GM12878 (cell line): Measurements from ENCODE around the gene MUC20. TPM values are rescaled to one million over a fixed set of nuclear protein-coding genes. Genes with fewer than 3 reads are reported as not detected.

Experiments used
- ATAC-seq: fragments of 200-7000 bp; cut with Tn5 transposase; 3 replicates; pipeline ENCODE4 v1.9.1; 2020; ENCODE audit warnings: mild to moderate bottlenecking, moderate library complexity
- BruUV-seq: library from RNA; stranded (reverse); fragments of 400-500 nt; replicated peaks from 2 replicates; lab custom pipeline; 2021; lab: Mats Ljungman, UMichigan
- CTCF ChIA-PET: fragments of 300-600 bp; sonication (Branson Sonifier 250); formaldehyde crosslinking; extraction: SDS; loops from one replicate; lab custom pipeline; 2021; ENCODE audit warnings: inconsistent platforms; lab: Yijun Ruan, JAX
- POLR2A ChIA-PET: fragments of 350-600 bp; formaldehyde crosslinking; extraction: SDS; loops from one replicate; lab custom pipeline; 2021; ENCODE audit warnings: inconsistent platforms; lab: Charles Lee
- RAD21 ChIA-PET: fragments of 300-600 bp; sonication (Branson Sonifier 250); formaldehyde crosslinking; loops from one replicate; lab custom pipeline; 2023; ENCODE audit warnings: antibody characterized with exemption; ENCODE audit not compliant: unreplicated experiment; lab: Charles Lee
- SMC1A ChIA-PET: fragments of 300-600 bp; sonication (Branson Sonifier 250); formaldehyde crosslinking; loops from one replicate; lab custom pipeline; 2023; ENCODE audit not compliant: unreplicated experiment, uncharacterized antibody; lab: Charles Lee
- DNase-seq: peaks from one replicate; pipeline ENCODE4 v3.0.0-alpha.2; 2011; ENCODE audit warnings: low read depth, low spot score
- FAIRE-seq: peaks from 3 replicates; lab custom pipeline; 2011; peaks lifted over from hg19 to GRCh38; lab: Jason Lieb, UNC
- H2AFZ ChIP-seq: 2 replicates; pipeline ENCODE4 v1.6.0; 2011; ENCODE audit warnings: low read depth, low read length, control low read depth; ENCODE audit not compliant: control insufficient read depth
- H3K27ac ChIP-seq: 2 replicates; pipeline ENCODE4 v1.5.1; 2011; ENCODE audit warnings: control low read depth; ENCODE audit not compliant: control insufficient read depth, insufficient read depth
- H3K27me3 ChIP-seq, 2 experiments: replicated peaks in 1 of 2; 2 replicates each; pipeline versions ENCODE4 v1.6.0 to v1.6.1; 2011; ENCODE audit warnings: low read length in 1 of 2; ENCODE audit not compliant: control insufficient read depth in 2 of 2, insufficient read depth in 2 of 2
- H3K36me3 ChIP-seq, 2 experiments: 2 replicates each; pipeline ENCODE4 v1.5.1; 2011; ENCODE audit warnings: low read length in 1 of 2; ENCODE audit not compliant: control insufficient read depth in 2 of 2, insufficient read depth in 2 of 2
- H3K4me1 ChIP-seq: 2 replicates; pipeline ENCODE4 v1.6.1; 2011; ENCODE audit warnings: mild to moderate bottlenecking, low read length, moderate library complexity, mixed read lengths; ENCODE audit not compliant: control insufficient read depth, insufficient read depth
- H3K4me2 ChIP-seq: 2 replicates; pipeline ENCODE4 v1.6.0; 2011; ENCODE audit warnings: control low read depth; ENCODE audit not compliant: control insufficient read depth, insufficient read depth
- H3K4me3 ChIP-seq: fragments of 200-600 bp; sonication (generic); 2 replicates; pipeline ENCODE4 v1.5.1; 2016
- H3K79me2 ChIP-seq: 2 replicates; pipeline ENCODE4 v1.6.0; 2011; ENCODE audit warnings: low read length; ENCODE audit not compliant: control insufficient read depth, insufficient read depth
- H3K9ac ChIP-seq: 2 replicates; pipeline ENCODE4 v1.8.0; 2011; ENCODE audit warnings: low read length, control low read depth, mixed read lengths; ENCODE audit not compliant: control insufficient read depth, insufficient read depth
- H3K9me3 ChIP-seq: replicated peaks from 3 replicates; pipeline ENCODE4 v1.5.1; 2011; ENCODE audit warnings: mild to moderate bottlenecking, low read length; ENCODE audit not compliant: control insufficient read depth, insufficient read depth
- H4K20me1 ChIP-seq: 2 replicates; pipeline ENCODE4 v1.6.0; 2011; ENCODE audit not compliant: control insufficient read depth, insufficient read depth
- ATF2 ChIP-seq: IDR thresholded peaks from 2 replicates; pipeline ENCODE4 v1.6.1; 2012; ENCODE audit warnings: low read length, inconsistent platforms
- CBX5 ChIP-seq: sonication (generic); IDR thresholded peaks from 2 replicates; pipeline ENCODE4 v1.6.1; 2016; ENCODE audit warnings: low read depth, moderate library complexity, mild to moderate bottlenecking, inconsistent platforms
- FOXK2 ChIP-seq: fragments of 450-650 bp; IDR thresholded peaks from 2 replicates; pipeline ENCODE4 v1.6.1; 2017; ENCODE audit warnings: mild to moderate bottlenecking, moderate library complexity
- KDM1A ChIP-seq: fragments of 200-600 bp; sonication (generic); IDR thresholded peaks from 2 replicates; pipeline ENCODE4 v1.6.1; 2016; ENCODE audit warnings: borderline replicate concordance
- RAD21 ChIP-seq: IDR thresholded peaks from 2 replicates; pipeline ENCODE4 v1.6.1; 2011; ENCODE audit warnings: mild to moderate bottlenecking, low read depth, low read length, moderate library complexity; ENCODE audit not compliant: insufficient read depth
- RB1 ChIP-seq: fragments of 450-650 bp; formaldehyde crosslinking; IDR thresholded peaks from 2 replicates; pipeline ENCODE4 v1.6.1; 2017; ENCODE audit warnings: mild to moderate bottlenecking, borderline replicate concordance
- RBBP5 ChIP-seq: fragments of 200-600 bp; sonication (generic); conservative IDR thresholded peaks from 2 replicates; pipeline ENCODE4 v1.6.1; 2016
- RFX5 ChIP-seq: IDR thresholded peaks from 2 replicates; pipeline ENCODE4 v1.6.1; 2011; ENCODE audit warnings: low read depth, low read length, improper control_type of control experiment
- ZNF207 ChIP-seq: fragments of 450-650 bp; IDR thresholded peaks from 2 replicates; pipeline ENCODE4 v1.6.1; 2014; ENCODE audit warnings: antibody characterized with exemption, mild to moderate bottlenecking, borderline replicate concordance
- ZNF24 ChIP-seq: fragments of 450-650 bp; IDR thresholded peaks from 2 replicates; pipeline ENCODE4 v1.6.1; 2017; ENCODE audit warnings: antibody characterized with exemption, mild to moderate bottlenecking
- ZZZ3 ChIP-seq: IDR thresholded peaks from 2 replicates; pipeline ENCODE4 v1.6.1; 2011; ENCODE audit warnings: low read depth; ENCODE audit not compliant: control insufficient read depth, insufficient read length
- WGBS: methylation state at CpG from one replicate; pipeline ENCODE4 v1.1.6; 2016; ENCODE audit warnings: low lambda C conversion rate; ENCODE audit not compliant: insufficient replicate concordance, insufficient coverage; ENCODE audit errors: missing lambda C conversion rate; 5-methylcytosine and 5-hydroxymethylcytosine counted together
- in situ Hi-C: fragments of 300-500 bp; cut with MboI; formaldehyde crosslinking; loops from 9 replicates; pipeline ENCODE4 v1.14.3; 2018; ENCODE audit warnings: mixed read lengths
- intact Hi-C: fragments of 100-400 bp; cut with micrococcal nuclease; formaldehyde crosslinking; loops from one replicate; pipeline ENCODE4 v1.14.2; 2022; ENCODE audit not compliant: unreplicated experiment
- polyA plus RNA-seq, 11 experiments: library from polyadenylated mRNA; depleted of rRNA in 4 of 11; unstranded in 6 of 11; stranded (reverse) in 5 of 11; fragments of >200 nt; fragmentation: Nextera tagmentation in 4 of 11; fragmentation: Illumina TruSeq in 1 of 11; extraction: Ambion mirVana in 4 of 11; extraction: Trizol in 1 of 11; gene quantifications; 1 replicate in 1 of 11; 2 replicates in 10 of 11; pipeline versions ENCODE4 v1.2.1 to v1.2.3, GENCODE V29; 2011 to 2016; ENCODE audit warnings: inconsistent platforms in 2 of 11, missing spikeins in 2 of 11, low read depth in 1 of 11
- total RNA-seq, 4 experiments: library from RNA; depleted of rRNA in 3 of 4; stranded (reverse); fragments of >200 nt in 3 of 4; fragmentation: Illumina TruSeq in 1 of 4; extraction: Trizol in 1 of 4; gene quantifications; 2 replicates each; pipeline versions ENCODE4 v1.2.1 to v1.2.3, GENCODE V29; 2013 to 2021
- TF ChIP-seq, protein P1 (sequence below): fragments of 450-650 bp; IDR thresholded peaks from 2 replicates; pipeline ENCODE4 v1.6.1; 2017; ENCODE audit warnings: mild to moderate bottlenecking, moderate library complexity

MUC20 gene
- total and polyA plus RNA-seq, 10 of the 15 experiments (the other 5 are each of a cell fraction or from before 2014, with no cell fraction given), result 0.04 to 0.46 (median 0.17) TPM; not detected in 3

GRCh38 chr3:195699388-195699771 lies 21.4 kb upstream of the MUC20 start:
- intact Hi-C loops (no loop called here), in situ Hi-C loops (no loop called here)
- RAD21 ChIA-PET, result no interaction called here
- Histone ChIP-seq H3K9me3 (no peaks in the 10 kb centered on the region; the same call in 2 of the 3 replicates), H3K27ac (no peak overlapping the region), H3K36me3 (no peaks in the 10 kb centered on the region; a peak in 2 of 4 replicates), H3K27me3 (no peaks in the 10 kb centered on the region), H3K4me2 (no peak overlapping the region), H3K4me1 (no peaks in the 10 kb centered on the region), H4K20me1 (no peaks in the 10 kb centered on the region), H3K4me3 (no peak overlapping the region), H3K9ac (no peak overlapping the region), H3K79me2 (no peaks in the 10 kb centered on the region), H2AFZ (no peak overlapping the region)
- FAIRE-seq (no peak), DNase-seq (no peak), ATAC-seq (no peak)
- POLR2A ChIA-PET, result no interaction called here
- CTCF ChIA-PET, result interaction anchor here (0.7 kb wide), 1 partner anchor 1509 kb away, joined by 3 read pairs; no protein-coding TSS in a partner anchor
- SMC1A ChIA-PET, result no interaction called here
- 88% methylated on average over 2 of the region's 2 CpGs for WGBS
- TF ChIP-seq ZNF207 (no peak), CBX5 (no peak), RFX5 (no peak), RBBP5 (no peak), FOXK2 (no peak)
- no TSS peak for BruUV-seq

DNA sequence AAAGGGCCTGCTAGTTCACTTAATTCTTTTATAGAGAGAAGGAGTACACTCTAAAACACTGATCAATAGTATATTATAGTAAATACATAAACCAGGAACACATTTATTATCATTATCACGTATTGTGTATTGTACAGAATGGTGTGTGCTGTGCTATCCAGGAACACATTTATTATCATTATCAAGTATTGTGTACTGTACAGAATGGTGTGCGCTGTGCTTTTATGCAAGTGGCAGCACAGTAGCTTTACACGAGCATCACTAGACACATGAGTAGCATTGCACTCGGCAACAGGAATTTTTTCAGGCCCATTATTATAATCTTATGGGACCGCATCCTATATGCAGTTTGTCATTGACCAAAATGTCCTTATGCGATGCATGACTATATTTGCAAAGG lies 20.9 kb upstream of the MUC20 start:
- DNase-seq (no peak), ATAC-seq (no peak), FAIRE-seq (peak; percentile 62)
- intact Hi-C loops (no loop called here), in situ Hi-C loops (no loop called here)
- no peak overlapping the region for H3K4me3 ChIP-seq
- BruUV-seq, result no TSS peak
- no peaks in the 10 kb centered on the region; the same call in 2 of the 3 replicates for H3K9me3 ChIP-seq
- no peaks in the 10 kb centered on the region for H3K79me2 ChIP-seq
- H3K4me2 ChIP-seq, result no peak overlapping the region
- H4K20me1 ChIP-seq, result no peaks in the 10 kb centered on the region
- no peaks in the 10 kb centered on the region; a peak in 1 of 4 replicates for H3K36me3 ChIP-seq
- H3K4me1 ChIP-seq, result no peaks in the 10 kb centered on the region
- ChIA-PET CTCF (no interaction called here), POLR2A (no interaction called here), SMC1A (no interaction called here), RAD21 (no interaction called here)
- no peaks in the 10 kb centered on the region for H3K27me3 ChIP-seq
- H3K27ac ChIP-seq, result no peak overlapping the region
- no peak overlapping the region for H3K9ac ChIP-seq
- no peak overlapping the region for H2AFZ ChIP-seq
- 86% methylated on average over 6 of the region's 6 CpGs for whole genome bisulfite sequencing
- TF ChIP-seq RB1, result no peak
- TF ChIP-seq ZZZ3, result no peak
- no peak for TF ChIP-seq KDM1A
- TF ChIP-seq, protein P1, sequence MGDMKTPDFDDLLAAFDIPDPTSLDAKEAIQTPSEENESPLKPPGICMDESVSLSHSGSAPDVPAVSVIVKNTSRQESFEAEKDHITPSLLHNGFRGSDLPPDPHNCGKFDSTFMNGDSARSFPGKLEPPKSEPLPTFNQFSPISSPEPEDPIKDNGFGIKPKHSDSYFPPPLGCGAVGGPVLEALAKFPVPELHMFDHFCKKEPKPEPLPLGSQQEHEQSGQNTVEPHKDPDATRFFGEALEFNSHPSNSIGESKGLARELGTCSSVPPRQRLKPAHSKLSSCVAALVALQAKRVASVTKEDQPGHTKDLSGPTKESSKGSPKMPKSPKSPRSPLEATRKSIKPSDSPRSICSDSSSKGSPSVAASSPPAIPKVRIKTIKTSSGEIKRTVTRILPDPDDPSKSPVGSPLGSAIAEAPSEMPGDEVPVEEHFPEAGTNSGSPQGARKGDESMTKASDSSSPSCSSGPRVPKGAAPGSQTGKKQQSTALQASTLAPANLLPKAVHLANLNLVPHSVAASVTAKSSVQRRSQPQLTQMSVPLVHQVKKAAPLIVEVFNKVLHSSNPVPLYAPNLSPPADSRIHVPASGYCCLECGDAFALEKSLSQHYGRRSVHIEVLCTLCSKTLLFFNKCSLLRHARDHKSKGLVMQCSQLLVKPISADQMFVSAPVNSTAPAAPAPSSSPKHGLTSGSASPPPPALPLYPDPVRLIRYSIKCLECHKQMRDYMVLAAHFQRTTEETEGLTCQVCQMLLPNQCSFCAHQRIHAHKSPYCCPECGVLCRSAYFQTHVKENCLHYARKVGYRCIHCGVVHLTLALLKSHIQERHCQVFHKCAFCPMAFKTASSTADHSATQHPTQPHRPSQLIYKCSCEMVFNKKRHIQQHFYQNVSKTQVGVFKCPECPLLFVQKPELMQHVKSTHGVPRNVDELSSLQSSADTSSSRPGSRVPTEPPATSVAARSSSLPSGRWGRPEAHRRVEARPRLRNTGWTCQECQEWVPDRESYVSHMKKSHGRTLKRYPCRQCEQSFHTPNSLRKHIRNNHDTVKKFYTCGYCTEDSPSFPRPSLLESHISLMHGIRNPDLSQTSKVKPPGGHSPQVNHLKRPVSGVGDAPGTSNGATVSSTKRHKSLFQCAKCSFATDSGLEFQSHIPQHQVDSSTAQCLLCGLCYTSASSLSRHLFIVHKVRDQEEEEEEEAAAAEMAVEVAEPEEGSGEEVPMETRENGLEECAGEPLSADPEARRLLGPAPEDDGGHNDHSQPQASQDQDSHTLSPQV, result no peak
- TF ChIP-seq ZNF24, result no peak
- no peak for TF ChIP-seq RAD21
- no peak for TF ChIP-seq ATF2
